CD4-positive, alpha-beta T cell treated with Interleukin-21 for 1 hour (primary cell): ENCODE measurements around the gene ZNF862.
"Not testable (repeated sequence)": the region's sequence is repeated elsewhere in the genome, so short reads cannot be mapped to it uniquely, and the experiment has no call there.

Experiments used
- DNase-seq: peaks from one replicate; pipeline ENCODE4 v3.0.0-alpha.2; 2020

Gene ZNF862

GRCh38 chr7:149825567-149826343 is 12.4 kb upstream of the ZNF862 start:
- DNase-seq = no peak

DNA sequence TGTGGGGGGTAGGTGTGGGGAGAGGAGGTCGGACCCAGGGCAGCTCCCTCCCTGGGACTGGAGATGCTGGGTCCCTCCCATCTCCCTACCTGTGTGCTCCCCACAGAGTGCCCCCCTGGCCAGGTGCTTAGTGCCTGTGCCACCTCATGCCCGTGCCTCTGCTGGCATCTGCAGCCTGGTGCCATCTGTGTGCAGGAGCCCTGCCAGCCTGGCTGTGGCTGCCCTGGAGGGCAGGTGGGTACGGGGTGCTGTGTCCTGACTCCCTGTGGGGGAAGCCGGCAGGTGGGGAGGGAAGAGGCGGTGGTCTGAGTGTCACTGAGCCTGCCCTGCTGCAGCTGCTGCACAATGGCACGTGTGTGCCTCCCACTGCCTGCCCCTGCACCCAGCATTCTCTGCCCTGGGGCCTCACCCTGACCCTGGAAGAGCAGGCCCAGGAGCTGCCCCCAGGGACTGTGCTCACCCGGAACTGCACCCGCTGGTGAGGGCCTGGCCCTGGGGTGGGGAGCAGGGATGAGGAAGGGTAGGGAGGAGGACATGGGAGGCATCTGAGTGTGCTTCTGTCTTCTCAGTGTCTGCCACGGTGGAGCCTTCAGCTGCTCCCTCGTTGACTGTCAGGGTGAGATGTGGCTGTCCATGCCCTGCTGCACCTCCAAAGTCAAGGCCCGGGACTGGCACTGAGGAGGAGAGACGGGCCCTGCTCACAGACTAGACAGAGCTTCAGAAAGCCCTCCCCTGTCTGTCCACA is 11.7 kb upstream of the ZNF862 start:
- DNase-seq = no peak

DNA sequence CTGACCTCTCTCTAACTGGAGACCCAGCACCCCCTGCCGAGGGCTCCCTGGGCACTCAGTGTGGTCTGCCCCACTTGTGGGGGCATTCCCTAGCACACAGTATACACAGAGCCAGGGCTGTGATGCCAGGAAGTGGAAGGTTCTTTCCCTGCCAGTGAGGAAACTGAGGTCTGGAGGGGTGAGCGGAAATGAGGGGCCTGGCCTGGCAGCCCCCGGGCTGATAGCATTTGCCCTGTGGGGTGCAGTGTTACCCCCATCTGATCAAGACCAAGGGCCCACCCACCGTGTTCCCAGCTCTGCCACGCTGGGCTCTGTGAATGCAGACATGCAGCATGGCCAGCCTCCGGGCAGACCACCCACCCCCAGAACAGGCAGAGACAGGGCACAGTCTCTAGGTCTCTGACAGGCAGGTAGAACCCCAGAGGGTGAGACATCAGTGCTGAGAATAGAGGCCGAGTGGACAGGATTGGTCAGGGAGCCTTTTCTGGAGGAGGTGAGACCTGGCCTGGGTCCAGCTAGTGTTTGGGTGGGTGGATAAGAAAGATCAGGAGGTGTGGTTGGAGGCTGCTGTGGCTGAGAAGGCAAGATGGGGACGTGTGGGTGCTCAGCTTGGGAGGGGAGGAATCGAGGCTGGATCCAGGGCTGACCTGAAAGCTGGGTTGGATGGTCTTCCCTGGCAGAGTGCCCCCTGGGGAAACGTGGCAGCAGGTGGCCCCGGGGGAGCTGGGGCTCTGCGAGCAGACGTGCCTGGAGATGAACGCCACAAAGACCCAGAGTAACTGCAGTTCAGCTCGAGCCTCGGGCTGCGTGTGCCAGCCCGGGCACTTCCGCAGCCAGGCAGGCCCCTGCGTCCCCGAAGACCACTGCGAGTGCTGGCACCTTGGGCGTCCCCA is 10.8 kb upstream of the ZNF862 start:
- no peak for DNase-seq

- DNase-seq = no peak
Observed at GRCh38 chr7:149828357-149829309, 9.5 kb upstream of the ZNF862 start.

GRCh38 chr7:149830527-149830926 is 7.6 kb upstream of the ZNF862 start:
- not testable (repeated sequence) for DNase-seq

GRCh38 chr7:149830997-149831740 is 7.0 kb upstream of the ZNF862 start:
- DNase-seq = no peak

- no peak for DNase-seq
Observed at GRCh38 chr7:149831741-149832219, 6.4 kb upstream of the ZNF862 start.

DNA sequence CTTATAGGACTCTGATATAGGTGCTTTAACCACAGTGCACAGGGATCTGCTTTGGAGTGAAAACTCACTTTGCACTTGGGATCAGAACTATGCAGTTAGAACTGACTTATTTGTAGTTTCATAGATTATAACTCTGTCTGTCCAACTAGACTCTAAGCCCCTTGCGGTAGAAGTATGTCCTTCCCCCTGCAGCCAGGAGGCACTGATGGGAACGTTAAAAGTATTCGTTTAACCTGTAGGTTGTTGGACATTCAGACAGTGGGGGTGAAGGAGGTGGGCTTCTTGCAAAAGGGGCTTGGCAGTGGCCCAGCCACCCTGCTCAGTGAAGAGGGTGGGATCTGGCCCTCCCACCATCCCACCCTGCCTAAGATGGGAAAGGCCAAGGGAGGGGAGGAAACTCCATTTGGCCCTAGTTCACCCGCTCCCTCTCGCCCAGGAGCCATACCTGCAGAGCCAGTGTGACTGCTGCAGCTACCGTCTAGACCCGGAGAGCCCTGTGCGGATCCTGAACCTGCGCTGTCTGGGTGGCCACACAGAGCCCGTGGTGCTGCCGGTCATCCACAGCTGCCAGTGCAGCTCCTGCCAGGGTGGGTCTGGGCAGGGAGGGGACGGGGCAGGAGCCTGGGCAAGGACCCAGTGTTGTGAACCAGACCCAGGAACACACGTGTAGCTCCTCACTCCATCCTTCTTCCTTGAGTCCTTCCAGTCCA is 5.7 kb upstream of the ZNF862 start:
- no peak for DNase-seq

DNA sequence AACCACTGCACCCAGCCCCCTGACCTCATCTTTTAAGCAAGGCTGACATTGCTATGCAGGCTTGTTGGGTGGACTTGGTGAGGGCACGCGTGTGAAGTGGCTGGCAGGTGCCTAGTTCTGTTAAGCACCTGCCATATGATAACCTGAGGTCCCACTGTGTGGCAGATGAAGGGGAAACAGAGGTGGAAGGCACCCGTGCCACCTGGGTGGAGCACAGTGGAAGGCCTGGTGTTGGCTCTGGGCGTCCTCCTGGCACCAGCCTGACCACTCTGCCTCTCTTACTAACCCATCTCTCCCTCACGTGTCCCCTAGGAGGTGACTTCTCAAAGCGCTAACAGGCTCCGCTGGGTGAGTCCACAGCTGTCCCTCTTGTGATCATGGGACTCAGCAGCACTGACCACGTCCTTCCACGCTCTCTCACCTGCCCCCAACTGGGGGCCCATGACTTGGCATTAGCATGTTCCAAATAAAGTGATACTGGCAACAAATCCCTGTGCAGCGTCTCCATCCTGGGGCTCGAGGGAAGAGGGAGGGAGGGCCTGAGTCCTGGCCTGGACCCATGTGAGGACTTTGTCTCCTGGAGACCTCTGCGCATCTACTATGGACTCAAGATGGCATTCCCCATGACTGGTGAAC is 4.6 kb upstream of the ZNF862 start:
- no peak for DNase-seq

DNA sequence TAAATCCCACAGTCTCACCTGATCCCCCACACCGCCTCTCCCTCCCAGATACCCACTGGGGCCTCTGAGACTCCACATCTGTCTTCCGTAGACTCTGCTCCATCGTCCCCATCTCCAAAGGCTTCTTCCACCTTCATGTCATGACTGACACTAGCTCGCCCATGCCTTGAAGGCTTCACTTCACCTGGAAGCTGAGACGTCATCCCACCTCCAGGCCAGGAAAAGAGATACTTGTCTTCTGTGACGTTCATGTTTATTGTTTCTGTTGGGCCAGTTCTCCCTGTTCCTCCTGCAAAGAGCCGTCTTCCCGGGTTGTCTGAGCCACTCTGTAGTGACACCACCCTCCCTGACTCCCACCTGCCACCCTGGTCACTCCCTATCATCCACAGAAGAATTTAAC is 3.6 kb upstream of the ZNF862 start:
- no peak for DNase-seq

DNA sequence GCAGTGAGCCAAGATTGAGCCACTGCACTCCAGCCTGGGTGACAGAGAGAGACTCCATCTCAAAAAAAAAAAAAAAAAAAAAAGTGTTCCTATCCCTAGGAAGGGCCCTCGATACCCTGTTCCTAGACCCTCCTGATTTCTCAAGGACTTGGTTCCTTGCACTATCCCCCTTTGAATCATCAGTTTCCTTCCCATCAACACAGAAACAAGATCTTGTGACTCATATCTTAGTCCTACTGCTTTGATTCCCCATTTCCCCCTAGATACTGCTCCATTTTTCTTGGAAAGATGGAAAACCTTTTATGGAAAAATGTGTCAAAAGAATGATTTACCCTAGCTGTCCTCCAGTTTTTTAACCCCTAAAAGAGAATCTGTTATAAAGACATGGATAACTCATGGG is 1.7 kb upstream of the ZNF862 start:
- DNase-seq = no peak

DNA sequence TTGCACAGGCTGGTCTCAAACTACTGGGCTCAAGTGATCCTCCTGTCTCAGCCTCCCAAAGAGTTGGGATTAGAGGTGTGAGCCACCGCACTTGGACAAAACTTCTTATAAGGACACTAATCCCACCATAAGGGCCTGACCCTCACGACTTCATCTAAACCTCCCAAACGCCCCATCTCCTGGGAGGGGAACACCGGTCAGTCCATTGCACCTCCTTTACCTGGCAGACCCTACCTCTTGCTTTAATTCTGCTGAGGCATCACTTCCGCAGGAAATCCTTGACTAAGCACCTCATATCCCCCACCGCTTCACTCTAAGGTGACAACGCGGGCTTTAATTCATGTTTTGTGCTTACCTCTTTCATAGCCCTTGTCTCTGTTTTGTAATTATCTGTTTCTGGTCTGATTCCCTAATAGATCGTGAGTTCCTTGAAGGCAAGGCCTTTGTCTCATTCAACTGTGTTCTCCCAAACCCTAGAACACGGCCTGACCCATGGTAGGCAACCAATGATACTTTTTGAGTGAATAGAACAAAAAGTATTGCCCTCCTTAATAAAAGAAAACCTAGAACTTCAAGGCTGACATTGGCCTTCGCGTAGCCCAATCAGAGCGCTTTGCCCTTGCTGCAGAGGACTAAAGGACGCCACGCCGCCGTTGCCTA is 481 bp upstream of the ZNF862 start:
- DNase-seq = no peak

GRCh38 chr7:149838992-149839408 is 825 bp downstream of the ZNF862 start:
- DNase-seq = no peak

DNA sequence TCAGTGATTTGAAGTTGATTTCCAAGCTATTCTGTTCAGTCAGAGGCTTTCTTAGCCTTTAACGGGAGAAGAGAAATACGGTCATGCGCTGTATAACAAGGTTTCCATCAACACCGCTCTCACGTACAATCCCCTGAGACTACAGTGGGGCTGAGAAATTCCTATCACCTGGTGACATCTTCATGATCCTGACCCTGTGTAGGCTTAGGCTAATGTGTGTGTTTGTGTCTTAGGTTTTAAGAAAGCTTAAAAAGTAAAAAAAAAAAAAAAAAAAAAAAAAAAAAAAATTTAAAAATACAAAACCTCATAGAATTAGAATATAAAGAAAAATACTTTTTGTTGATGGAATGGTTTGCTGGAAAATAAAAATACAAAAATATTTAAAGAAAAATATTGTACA is 1.8 kb downstream of the ZNF862 start:
- no peak for DNase-seq

DNA sequence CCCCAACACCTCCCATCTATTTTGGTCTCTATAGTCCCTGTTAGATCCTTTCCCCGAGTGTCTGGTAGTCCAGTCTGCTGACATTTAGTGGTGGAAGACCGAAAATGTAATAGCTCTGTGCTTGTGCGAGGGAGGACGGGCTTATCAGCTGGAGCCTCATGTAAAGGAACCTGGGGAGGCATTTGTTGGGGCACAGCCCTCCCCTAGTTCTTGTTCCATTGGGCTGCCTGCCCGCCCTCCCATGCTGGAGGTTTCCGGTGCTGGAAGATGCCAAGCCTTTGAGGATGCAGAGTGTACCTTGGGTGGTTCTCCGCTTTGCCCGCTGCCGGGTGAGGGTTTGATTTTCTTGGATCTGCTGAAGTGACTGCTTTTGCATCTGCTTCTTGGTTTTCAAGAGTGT is 5.4 kb downstream of the ZNF862 start:
- no peak for DNase-seq

DNA sequence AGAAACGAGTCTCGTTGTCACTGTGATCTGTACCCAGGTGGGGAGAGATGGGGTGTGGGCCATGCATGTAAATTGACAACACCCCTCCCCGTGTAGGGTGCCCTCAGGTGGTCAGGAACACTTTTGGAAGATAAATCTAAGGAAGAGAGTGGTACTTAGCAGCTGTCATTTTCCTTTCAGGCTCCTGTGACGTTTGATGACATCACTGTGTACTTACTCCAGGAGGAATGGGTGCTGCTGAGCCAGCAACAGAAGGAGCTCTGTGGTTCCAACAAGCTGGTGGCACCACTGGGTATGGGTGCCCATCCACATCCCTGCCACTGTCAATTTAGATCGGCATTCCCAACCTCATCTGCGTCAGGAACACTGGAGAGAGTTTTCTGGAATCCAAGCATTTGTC is 6.3 kb downstream of the ZNF862 start:
- no peak for DNase-seq

- no peak for DNase-seq
Observed at GRCh38 chr7:149845257-149845980, 7.2 kb downstream of the ZNF862 start.

DNA sequence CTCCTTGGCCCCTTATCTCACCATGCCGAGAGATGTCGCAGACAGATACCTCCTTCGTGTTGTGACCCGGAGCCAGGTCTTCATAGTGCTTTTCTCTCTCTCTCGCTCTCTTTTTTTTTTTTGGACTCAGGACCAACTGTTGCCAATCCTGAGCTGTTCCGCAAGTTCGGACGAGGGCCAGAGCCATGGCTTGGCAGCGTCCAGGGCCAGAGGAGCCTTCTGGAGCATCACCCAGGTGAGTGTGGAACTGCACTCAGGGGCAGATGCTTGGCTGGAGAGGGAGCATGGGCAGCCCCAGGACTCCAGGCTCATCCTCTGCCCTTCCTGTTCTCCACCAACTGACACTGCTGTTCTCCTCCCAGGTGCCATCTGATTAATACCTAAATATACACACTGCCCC is 7.8 kb downstream of the ZNF862 start:
- DNase-seq = no peak
